Memory B cell (primary cell): ENCODE results near the gene ZBTB34.

Experiments
- ATAC-seq: fragments of 150-1000 bp; cut with Tn5 transposase; 2 replicates; pipeline ENCODE4 v1.10.0; 2021; ENCODE audit warnings: low read depth, mild to moderate bottlenecking, moderate library complexity
- DNase-seq, 2 donors: peaks; one replicate each; pipeline ENCODE4 v3.0.0; 2022; ENCODE audit warnings: low spot score in 2 of 2
- H3K27ac Mint-ChIP-seq: one replicate; pipeline ENCODE4 v1.8.0; 2022; ENCODE audit warnings: mild to moderate bottlenecking, moderate library complexity, mixed read lengths
- H3K27me3 Mint-ChIP-seq: one replicate; pipeline ENCODE4 v1.8.0; 2022; ENCODE audit warnings: mixed read lengths
- H3K36me3 Mint-ChIP-seq: one replicate; pipeline ENCODE4 v1.8.0; 2022; ENCODE audit warnings: mild to moderate bottlenecking, mixed read lengths
- H3K4me1 Mint-ChIP-seq: one replicate; pipeline ENCODE4 v1.8.0; 2022; ENCODE audit warnings: mixed read lengths
- H3K4me3 Mint-ChIP-seq: one replicate; pipeline ENCODE4 v1.8.0; 2022; ENCODE audit warnings: mild to moderate bottlenecking, moderate library complexity, mixed read lengths
- H3K9me3 Mint-ChIP-seq: one replicate; pipeline ENCODE4 v1.8.0; 2022; ENCODE audit warnings: mixed read lengths

The ZBTB34 gene

DNA sequence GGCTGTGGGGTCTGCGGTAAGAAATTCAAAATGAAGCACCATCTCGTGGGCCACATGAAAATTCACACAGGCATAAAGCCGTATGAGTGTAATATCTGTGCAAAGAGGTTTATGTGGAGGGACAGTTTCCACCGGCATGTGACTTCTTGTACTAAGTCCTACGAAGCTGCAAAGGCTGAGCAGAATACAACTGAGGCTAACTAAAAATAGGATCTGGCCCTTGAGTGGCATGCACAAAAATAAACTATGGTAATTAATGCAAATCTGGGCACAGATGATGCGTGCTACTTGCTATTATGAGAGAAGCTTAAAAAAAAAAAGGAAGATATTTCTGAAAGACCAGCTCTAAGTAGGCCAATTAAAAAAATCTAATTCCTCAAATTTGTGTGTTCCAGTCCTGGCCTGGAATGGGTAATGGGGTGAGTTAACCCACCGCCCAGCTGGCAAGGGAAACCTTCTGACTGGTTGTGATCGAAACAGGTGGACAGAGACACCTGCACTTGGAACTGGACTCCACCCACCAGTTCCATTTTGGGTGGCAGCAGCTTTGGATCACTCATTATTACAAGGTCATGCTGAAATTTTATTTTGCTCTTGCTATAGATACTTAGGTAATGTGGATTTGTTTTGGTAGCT, 26.6 kb upstream of the ZBTB34 start:
- no peak for DNase-seq
- peaks cover 27% of the 10 kb centered on the region for H3K4me1 Mint-ChIP-seq
- H3K9me3 Mint-ChIP-seq: no peaks in the 10 kb centered on the region
- no peaks in the 10 kb centered on the region for H3K27me3 Mint-ChIP-seq
- ATAC-seq: peak; percentile 22
- H3K4me3 Mint-ChIP-seq: no peak overlapping the region
- H3K27ac Mint-ChIP-seq: no peak overlapping the region
- H3K36me3 Mint-ChIP-seq: peaks cover 36% of the 10 kb centered on the region

DNA sequence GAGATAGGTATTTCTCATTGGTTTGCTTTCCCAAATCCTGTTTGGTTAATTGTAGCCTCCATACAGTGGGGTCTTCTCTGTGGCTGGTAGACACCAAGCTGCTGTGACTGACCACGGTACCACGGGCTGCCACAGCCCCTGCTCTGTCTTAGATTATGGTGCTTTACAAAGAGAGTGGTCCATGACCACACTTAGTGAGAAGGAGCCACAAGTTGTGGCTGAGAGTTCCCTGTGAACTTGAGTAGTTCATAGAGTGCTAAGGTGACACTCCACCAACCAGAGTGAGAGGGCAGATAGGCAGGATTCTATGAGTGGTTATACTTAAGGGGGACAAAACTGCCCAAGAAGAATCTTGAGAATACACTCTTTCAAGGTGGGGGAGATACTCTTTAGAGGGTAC, 25.8 kb upstream of the ZBTB34 start:
- H3K36me3 Mint-ChIP-seq: peaks cover 35% of the 10 kb centered on the region
- no peaks in the 10 kb centered on the region for H3K27me3 Mint-ChIP-seq
- DNase-seq (no peak), ATAC-seq (no peak)
- H3K4me1 Mint-ChIP-seq: peaks cover 30% of the 10 kb centered on the region
- no peaks in the 10 kb centered on the region for H3K9me3 Mint-ChIP-seq
- H3K27ac Mint-ChIP-seq: no peak overlapping the region
- no peak overlapping the region for H3K4me3 Mint-ChIP-seq

DNA sequence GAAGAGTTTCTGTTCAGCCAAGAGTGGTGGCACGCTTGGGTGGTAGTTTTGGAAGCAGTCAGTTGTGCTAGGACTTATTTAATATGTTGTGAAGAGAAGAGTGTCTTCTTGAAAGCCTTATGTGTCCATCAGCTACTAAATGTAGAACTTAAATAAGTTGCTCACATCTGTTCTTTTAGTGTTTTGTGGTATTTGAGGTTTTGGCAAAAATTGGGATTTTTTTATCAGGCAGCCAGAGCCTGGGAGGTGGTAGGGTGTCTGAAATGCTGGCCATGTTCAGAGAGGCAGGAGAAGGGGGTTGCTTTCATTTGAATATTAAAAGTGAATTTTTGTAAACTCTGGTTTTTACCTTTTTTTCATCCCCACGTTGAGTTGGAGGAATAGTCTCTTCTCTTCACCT, 24.2 kb upstream of the ZBTB34 start:
- H3K9me3 Mint-ChIP-seq: no peaks in the 10 kb centered on the region
- peaks cover 32% of the 10 kb centered on the region for H3K4me1 Mint-ChIP-seq
- H3K27me3 Mint-ChIP-seq: no peaks in the 10 kb centered on the region
- H3K4me3 Mint-ChIP-seq: no peak overlapping the region
- DNase-seq (no peak), ATAC-seq (no peak)
- H3K36me3 Mint-ChIP-seq: peaks cover 33% of the 10 kb centered on the region
- no peak overlapping the region for H3K27ac Mint-ChIP-seq

DNA sequence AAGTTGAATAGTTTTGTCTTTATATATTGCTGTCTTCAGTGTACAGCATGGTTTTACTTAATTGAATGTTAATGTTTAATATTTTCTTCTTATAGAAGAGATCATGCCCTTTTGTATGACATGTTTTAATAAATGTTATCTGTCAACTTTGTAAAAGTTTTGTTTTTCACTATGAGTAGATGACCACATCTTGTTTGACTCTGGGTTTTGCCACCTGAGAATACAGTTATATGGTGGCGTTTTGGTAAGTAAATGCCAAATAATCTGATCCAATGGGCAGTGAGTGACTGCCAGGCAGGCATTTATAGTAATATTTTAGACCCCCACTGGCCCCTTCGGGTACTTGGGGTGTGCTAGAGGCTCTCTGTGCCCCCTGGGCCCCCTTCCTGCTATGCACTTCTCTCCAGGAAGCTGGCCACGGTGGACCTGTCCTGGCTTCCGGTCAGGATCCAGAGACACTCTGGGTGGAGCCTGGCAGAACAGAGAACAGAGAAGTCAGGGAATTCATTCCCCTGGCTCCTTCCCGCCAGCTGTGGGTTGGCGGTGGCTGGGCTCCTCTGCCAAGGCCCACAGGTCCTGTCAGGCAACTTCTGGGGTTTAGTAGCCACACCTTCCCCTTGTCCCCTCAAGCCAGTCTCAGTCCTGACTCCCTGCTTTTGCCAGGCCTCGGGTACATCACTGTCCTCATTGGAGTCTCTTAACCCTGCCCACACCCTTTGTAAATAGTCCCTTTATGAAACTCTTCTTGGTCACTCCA, 22.2 kb upstream of the ZBTB34 start:
- DNase-seq: no peak
- Mint-ChIP-seq H3K4me1 (peaks cover 30% of the 10 kb centered on the region), H3K27ac (no peak overlapping the region), H3K4me3 (no peak overlapping the region), H3K9me3 (no peaks in the 10 kb centered on the region), H3K27me3 (no peaks in the 10 kb centered on the region), H3K36me3 (peaks cover 20% of the 10 kb centered on the region)
- no peak for ATAC-seq

DNA sequence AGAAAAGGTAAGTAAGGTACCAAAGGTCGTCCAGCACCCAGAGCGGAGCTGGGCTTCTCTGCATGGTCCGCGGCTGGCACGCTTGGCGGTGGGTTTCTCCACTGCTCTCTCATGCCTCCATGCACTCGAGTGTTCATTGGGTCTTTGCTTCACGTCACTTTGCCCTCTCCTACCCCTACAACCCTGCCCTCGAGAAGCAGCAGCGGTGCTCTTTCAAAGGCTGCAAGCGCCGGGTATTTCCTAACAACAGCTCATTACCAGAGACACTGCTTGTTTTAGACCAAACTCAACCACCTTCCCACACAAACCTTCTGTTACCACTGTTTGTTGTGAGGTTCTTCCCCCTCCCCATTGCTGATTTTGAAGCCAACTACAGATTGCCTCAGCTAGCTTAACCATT, 21.5 kb upstream of the ZBTB34 start:
- no peak overlapping the region for H3K4me3 Mint-ChIP-seq
- H3K36me3 Mint-ChIP-seq: peaks cover 15% of the 10 kb centered on the region
- H3K4me1 Mint-ChIP-seq: peaks cover 29% of the 10 kb centered on the region
- ATAC-seq: no peak
- DNase-seq: no peak
- peak overlapping the region; percentile 22 for H3K27ac Mint-ChIP-seq
- H3K27me3 Mint-ChIP-seq: no peaks in the 10 kb centered on the region
- H3K9me3 Mint-ChIP-seq: no peaks in the 10 kb centered on the region

DNA sequence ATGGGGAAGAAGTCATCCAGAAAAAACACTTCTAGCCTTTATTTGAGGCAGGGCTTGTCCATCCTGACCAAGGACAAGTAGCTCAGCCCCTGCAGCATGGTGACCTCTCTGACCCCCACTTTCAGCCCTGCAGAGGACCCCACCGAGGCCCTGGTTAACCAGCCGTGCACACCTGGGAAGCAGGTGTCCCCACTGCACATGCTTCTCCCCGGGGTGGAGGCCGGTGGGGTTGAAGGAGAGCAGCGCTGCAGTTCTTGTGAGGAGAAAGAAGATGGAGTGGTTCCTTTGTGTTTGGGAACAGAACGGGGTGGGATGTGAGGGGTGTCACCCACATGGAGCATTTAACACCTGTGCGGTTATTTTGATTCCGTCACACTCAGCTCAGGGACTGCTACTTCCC, 21.1 kb upstream of the ZBTB34 start:
- no peak for DNase-seq
- peaks cover 13% of the 10 kb centered on the region for H3K36me3 Mint-ChIP-seq
- no peak overlapping the region for H3K4me3 Mint-ChIP-seq
- no peaks in the 10 kb centered on the region for H3K27me3 Mint-ChIP-seq
- no peak for ATAC-seq
- peaks cover 25% of the 10 kb centered on the region for H3K4me1 Mint-ChIP-seq
- peak overlapping the region; percentile 22 for H3K27ac Mint-ChIP-seq
- H3K9me3 Mint-ChIP-seq: no peaks in the 10 kb centered on the region

DNA sequence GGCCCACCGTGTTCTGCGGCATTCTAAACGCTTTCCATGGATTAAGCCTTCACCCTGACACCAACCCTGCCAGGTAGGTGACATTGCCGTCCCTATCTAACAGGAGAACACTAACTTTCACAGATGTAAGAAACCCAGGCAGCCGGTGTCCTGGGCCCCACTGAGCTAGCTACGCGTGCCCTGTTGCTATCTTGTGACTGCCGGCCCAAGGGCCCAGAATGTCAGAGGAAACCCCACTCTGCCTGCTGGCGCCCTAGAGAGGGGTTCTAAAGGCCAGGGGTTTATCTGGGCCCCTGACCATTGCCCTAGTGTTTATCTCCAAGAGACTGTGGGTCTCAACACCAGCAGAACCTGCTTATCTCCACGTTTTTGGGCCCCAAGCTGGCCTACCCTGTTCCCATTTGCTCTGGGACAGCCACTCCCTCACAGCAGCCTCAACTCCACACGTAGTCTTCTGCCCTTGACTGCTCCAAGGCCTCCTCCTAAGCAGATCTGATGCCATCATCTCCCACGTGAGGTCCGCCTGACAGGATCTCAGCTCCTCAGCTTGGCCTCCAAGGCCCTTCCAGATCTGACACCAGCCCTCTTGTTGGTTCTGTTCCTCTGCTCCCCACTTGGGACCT, 18.1 kb upstream of the ZBTB34 start:
- H3K36me3 Mint-ChIP-seq: peaks cover 2% of the 10 kb centered on the region
- H3K4me1 Mint-ChIP-seq: peaks cover 16% of the 10 kb centered on the region
- peaks cover 2% of the 10 kb centered on the region for H3K27me3 Mint-ChIP-seq
- no peak overlapping the region for H3K4me3 Mint-ChIP-seq
- H3K9me3 Mint-ChIP-seq: no peaks in the 10 kb centered on the region
- no peak for DNase-seq
- ATAC-seq: no peak
- no peak overlapping the region for H3K27ac Mint-ChIP-seq

DNA sequence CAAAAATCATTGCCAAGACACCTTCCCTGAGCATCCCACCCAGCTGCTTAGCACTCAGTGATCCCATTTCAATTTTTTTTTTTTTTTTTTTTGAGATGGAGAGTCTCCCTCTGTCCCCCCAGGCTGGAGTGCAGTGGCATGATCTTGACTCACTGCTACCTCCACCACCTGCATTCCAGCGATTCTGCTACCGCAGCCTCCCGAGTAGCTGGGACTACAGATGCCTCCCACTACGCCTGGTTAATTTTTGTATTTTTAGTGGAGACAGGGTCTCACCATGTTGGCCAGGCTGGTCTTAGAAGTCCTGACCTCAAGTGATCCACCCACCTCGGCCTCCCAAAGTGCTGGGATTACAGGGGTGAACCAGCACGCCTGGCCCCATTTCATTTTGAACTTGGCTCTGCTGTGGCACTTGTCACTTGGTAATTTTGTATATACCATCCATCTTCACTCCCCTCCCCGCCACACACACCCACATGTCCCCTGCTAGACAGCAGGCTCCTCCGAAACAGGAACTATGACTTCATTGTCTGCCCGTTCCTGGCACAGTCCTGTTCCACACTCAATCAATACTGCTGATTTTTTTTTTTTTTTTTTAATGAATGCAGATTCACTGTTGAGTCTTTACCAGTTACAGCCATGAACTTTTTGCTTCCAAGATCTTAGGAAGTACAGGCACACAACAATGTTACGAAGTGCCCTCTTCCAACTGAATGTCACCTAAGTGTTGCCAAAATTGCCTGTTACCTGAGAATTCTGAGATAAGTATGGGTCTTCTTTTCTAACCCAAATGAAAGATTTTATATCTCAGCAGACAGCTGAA, 17.3 kb upstream of the ZBTB34 start:
- Mint-ChIP-seq H3K27me3 (peaks cover 2% of the 10 kb centered on the region), H3K4me1 (peaks cover 16% of the 10 kb centered on the region), H3K9me3 (no peaks in the 10 kb centered on the region), H3K36me3 (peaks cover 2% of the 10 kb centered on the region), H3K4me3 (no peak overlapping the region), H3K27ac (no peak overlapping the region)
- peak; percentile 83 for ATAC-seq
- no peak for DNase-seq

DNA sequence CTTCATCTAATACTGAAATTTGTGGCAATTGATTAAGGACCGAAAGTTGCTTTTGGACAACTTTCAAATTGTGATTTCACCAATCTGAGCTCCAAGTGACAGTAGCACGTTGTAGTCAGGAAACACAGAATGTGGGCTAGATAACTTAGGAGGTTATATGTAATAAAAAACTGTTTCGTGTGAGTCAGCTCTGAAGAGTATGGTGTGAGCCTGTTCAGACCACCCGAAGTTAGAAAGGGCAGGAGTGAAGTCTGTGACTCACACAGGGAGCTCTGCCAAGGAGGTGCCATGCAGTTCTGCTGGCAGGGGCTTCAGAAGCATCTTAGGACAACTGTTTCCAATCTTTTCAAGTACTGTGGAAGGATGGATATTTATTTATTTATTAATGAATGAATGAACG, 16.4 kb upstream of the ZBTB34 start:
- no peaks in the 10 kb centered on the region for H3K9me3 Mint-ChIP-seq
- ATAC-seq (no peak), DNase-seq (no peak)
- H3K27me3 Mint-ChIP-seq: peaks cover 2% of the 10 kb centered on the region
- no peak overlapping the region for H3K27ac Mint-ChIP-seq
- no peak overlapping the region for H3K4me3 Mint-ChIP-seq
- H3K4me1 Mint-ChIP-seq: peaks cover 8% of the 10 kb centered on the region
- H3K36me3 Mint-ChIP-seq: no peaks in the 10 kb centered on the region

DNA sequence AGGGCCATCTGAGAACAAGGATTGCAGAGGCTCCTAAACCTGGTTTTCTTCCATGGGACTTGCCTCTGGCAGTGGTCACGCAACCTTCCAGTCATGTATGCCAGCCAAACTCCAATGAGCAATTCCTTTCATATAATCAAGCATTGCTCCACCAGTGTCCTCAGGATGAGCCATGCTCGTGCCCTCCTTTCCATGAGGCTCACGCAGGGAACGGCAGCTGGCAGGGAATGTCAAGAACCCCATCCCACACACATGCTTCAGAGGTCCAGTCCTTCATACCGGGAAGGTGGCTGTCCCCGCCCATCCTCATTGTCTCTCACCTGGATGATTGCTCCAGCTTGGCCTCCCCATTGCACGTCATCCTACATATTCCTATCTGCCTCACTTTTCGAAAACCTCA, 13.4 kb upstream of the ZBTB34 start:
- DNase-seq (no peak), ATAC-seq (no peak)
- no peaks in the 10 kb centered on the region for H3K36me3 Mint-ChIP-seq
- no peak overlapping the region for H3K4me3 Mint-ChIP-seq
- no peak overlapping the region for H3K27ac Mint-ChIP-seq
- H3K9me3 Mint-ChIP-seq: no peaks in the 10 kb centered on the region
- H3K27me3 Mint-ChIP-seq: peaks cover 7% of the 10 kb centered on the region
- peaks cover 5% of the 10 kb centered on the region for H3K4me1 Mint-ChIP-seq

DNA sequence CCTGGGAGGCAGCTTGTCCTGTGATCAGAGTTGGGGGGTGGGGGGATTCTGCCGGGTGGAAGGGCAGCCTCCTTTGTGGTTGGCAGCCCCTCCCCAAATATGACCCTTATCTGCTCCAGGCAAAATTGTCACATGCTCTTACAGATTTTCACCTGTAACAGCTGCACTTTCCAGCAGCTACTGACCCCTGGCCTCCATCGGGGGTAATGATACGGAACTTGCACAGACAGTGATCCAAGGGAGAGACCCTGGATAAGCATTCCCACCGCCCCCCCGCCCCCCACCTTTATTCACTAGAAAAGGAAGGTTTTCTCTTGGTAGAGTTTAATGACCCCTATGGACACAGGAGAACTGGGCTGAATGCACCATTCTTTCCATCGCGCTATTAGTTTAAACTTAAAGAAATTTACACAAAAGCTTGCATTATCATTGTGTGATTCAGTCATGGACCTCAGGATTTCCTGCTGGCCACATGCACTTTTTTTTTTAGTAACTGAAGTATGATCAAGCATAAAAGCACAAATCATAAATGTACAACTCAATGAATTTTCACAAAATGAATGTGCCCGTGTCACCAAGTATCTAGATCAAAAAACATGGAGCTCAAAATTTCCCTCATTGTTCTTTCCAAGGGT, 10.7 kb upstream of the ZBTB34 start:
- Mint-ChIP-seq H3K27ac (no peak overlapping the region), H3K9me3 (no peaks in the 10 kb centered on the region), H3K4me1 (no peaks in the 10 kb centered on the region), H3K4me3 (no peak overlapping the region), H3K36me3 (no peaks in the 10 kb centered on the region), H3K27me3 (peaks cover 10% of the 10 kb centered on the region)
- DNase-seq: no peak
- ATAC-seq: no peak

DNA sequence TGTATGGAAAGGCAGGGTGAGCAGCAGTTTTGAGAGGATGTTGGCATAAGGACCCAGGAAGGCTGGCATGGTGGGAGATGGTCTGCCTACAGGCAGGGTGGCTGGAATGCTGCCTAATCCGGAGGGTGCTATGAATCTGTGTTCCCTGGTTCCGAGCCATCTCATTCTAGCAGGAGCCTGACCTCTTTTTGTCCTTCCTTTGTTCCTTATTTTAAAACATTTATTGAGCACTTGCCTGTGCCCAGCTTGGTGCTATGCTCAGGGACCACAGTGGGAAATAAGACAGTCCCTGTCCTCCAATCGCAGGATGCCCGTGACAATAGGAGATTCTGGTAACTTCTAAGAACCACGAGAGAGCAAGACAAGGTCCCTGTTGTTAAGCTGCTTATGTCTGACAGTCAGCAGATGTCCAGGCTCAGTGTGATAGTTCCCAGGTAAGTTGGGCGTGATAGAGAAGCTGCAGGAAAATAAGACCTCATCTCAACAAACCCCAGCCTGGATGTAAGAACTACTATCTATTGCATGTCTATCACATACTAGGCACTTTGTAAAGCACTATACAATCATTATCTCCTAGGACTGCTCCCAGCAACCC, 9.1 kb upstream of the ZBTB34 start:
- DNase-seq (no peak), ATAC-seq (no peak)
- no peak overlapping the region for H3K27ac Mint-ChIP-seq
- H3K4me3 Mint-ChIP-seq: no peak overlapping the region
- no peaks in the 10 kb centered on the region for H3K36me3 Mint-ChIP-seq
- no peaks in the 10 kb centered on the region for H3K4me1 Mint-ChIP-seq
- H3K27me3 Mint-ChIP-seq: peaks cover 12% of the 10 kb centered on the region
- no peaks in the 10 kb centered on the region for H3K9me3 Mint-ChIP-seq

DNA sequence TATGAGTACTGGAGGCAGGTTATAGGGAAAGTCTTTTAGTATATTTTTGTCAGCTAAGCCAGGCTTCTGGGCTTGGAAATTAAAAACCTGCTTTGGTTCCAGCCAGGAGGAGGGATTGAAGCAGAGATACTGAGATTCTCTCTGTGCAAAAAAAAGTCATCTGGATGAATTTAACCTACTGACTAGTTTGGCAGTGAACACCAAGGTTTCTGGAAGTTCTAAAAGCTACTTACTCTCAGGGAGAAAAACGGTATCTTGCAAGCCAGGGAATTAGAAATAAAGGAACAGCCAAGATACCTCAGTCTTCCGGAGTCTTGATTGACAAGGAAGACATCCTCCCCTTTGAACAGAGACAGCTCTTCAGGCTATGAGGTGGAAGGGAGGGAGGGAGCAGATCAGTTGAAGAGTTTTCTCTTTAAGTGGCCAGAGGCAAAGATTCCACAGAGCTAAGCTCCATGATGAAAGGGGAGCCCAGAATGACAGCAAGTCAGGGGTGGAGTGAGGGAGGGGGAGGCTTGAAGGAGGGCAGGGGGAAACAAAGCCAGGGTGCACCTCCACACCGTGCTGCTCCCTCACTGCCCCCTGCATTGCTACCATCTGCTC, 8.3 kb upstream of the ZBTB34 start:
- H3K9me3 Mint-ChIP-seq: no peaks in the 10 kb centered on the region
- H3K4me1 Mint-ChIP-seq: no peaks in the 10 kb centered on the region
- no peak overlapping the region for H3K27ac Mint-ChIP-seq
- peaks cover 12% of the 10 kb centered on the region for H3K27me3 Mint-ChIP-seq
- ATAC-seq: no peak
- H3K36me3 Mint-ChIP-seq: no peaks in the 10 kb centered on the region
- no peak overlapping the region for H3K4me3 Mint-ChIP-seq
- DNase-seq: no peak
